HEK293 (cell line): Measurements from ENCODE around the gene SACS.
A peak's percentile ranks its signal among the peaks of the same experiment; 100 is the strongest.

Source experiments
- EGR2 ChIP-seq: fragments of 450-650 bp; formaldehyde crosslinking; IDR thresholded peaks from 2 replicates; pipeline ENCODE4 v1.5.1; 2016; ENCODE audit warnings: low read depth, missing biosample characterization, missing genetic modification characterization
- GLIS1 ChIP-seq: fragments of 450-650 bp; formaldehyde crosslinking; IDR thresholded peaks from 2 replicates; pipeline ENCODE4 v1.5.1; 2016; ENCODE audit warnings: missing biosample characterization, missing genetic modification characterization
- SETDB1 ChIP-seq: IDR thresholded peaks from one replicate; pipeline ENCODE4 v1.6.1; 2017; ENCODE audit warnings: mild to moderate bottlenecking, low read length, moderate library complexity, mixed read lengths; ENCODE audit not compliant: insufficient read length
- TRIM28 ChIP-seq: IDR thresholded peaks from 2 replicates; pipeline ENCODE4 v1.6.1; 2011; ENCODE audit warnings: low read length, control low read depth, borderline replicate concordance
- ZBTB48 ChIP-seq: fragments of 450-650 bp; formaldehyde crosslinking; IDR thresholded peaks from 2 replicates; pipeline ENCODE4 v1.5.1; 2016; ENCODE audit warnings: missing biosample characterization, missing genetic modification characterization
- ZNF114 ChIP-seq: fragments of 450-650 bp; formaldehyde crosslinking; IDR thresholded peaks from 2 replicates; pipeline ENCODE4 v1.5.0; 2017; ENCODE audit warnings: missing biosample characterization, missing genetic modification characterization
- ZNF146 ChIP-seq: fragments of 450-650 bp; formaldehyde crosslinking; IDR thresholded peaks from 2 replicates; pipeline ENCODE4 v1.5.1; 2016; ENCODE audit warnings: missing biosample characterization, missing genetic modification characterization
- ZNF19 ChIP-seq: fragments of 450-650 bp; formaldehyde crosslinking; IDR thresholded peaks from 2 replicates; pipeline ENCODE4; 2016; ENCODE audit warnings: missing biosample characterization, missing genetic modification characterization, low read depth
- ZNF211 ChIP-seq: fragments of 450-650 bp; formaldehyde crosslinking; IDR thresholded peaks from 2 replicates; pipeline ENCODE4 v1.5.1; 2016; ENCODE audit warnings: low read depth, missing biosample characterization, missing genetic modification characterization
- ZNF324 ChIP-seq: fragments of 450-650 bp; formaldehyde crosslinking; IDR thresholded peaks from 2 replicates; pipeline ENCODE4 v1.5.1; 2016; ENCODE audit warnings: missing biosample characterization, missing genetic modification characterization
- ZNF350 ChIP-seq: fragments of 450-650 bp; formaldehyde crosslinking; IDR thresholded peaks from 2 replicates; pipeline ENCODE4 v1.5.0; 2017; ENCODE audit warnings: missing biosample characterization, mild to moderate bottlenecking, missing genetic modification characterization
- ZNF394 ChIP-seq: fragments of 450-650 bp; formaldehyde crosslinking; IDR thresholded peaks from 2 replicates; pipeline ENCODE4 v1.5.1; 2016; ENCODE audit warnings: missing biosample characterization, missing genetic modification characterization, mild to moderate bottlenecking, moderate library complexity, borderline replicate concordance
- ZNF585B ChIP-seq: fragments of 450-650 bp; formaldehyde crosslinking; IDR thresholded peaks from 2 replicates; pipeline ENCODE4 v1.5.1; 2016; ENCODE audit warnings: missing biosample characterization, missing genetic modification characterization
- ZNF610 ChIP-seq: fragments of 450-650 bp; formaldehyde crosslinking; IDR thresholded peaks from 2 replicates; pipeline ENCODE4 v1.5.1; 2016; ENCODE audit warnings: missing biosample characterization, missing genetic modification characterization, borderline replicate concordance
- ZNF626 ChIP-seq: fragments of 450-650 bp; sonication (Bioruptor Pico); formaldehyde crosslinking; IDR thresholded peaks from 2 replicates; pipeline ENCODE4 v1.5.1; 2018; ENCODE audit warnings: missing biosample characterization, missing genetic modification characterization, inconsistent platforms
- ZNF629 ChIP-seq: fragments of 450-650 bp; formaldehyde crosslinking; IDR thresholded peaks from 2 replicates; pipeline ENCODE4 v1.5.1; 2017; ENCODE audit warnings: missing biosample characterization, missing genetic modification characterization
- ZNF654 ChIP-seq: fragments of 450-650 bp; formaldehyde crosslinking; IDR thresholded peaks from 2 replicates; pipeline ENCODE4 v1.5.1; 2016; ENCODE audit warnings: low read depth, missing biosample characterization, missing genetic modification characterization
- ZNF670 ChIP-seq: fragments of 450-650 bp; formaldehyde crosslinking; IDR thresholded peaks from 2 replicates; pipeline ENCODE4 v1.5.1; 2016; ENCODE audit warnings: missing biosample characterization, missing genetic modification characterization, low read depth
- ZNF830 ChIP-seq: fragments of 450-650 bp; IDR thresholded peaks from 2 replicates; pipeline ENCODE4 v1.5.0; 2018; ENCODE audit warnings: missing biosample characterization, missing genetic modification characterization, low read depth, mild to moderate bottlenecking, moderate library complexity
- TF ChIP-seq, protein P1 (sequence below): fragments of 450-650 bp; IDR thresholded peaks from 2 replicates; pipeline ENCODE4 v1.5.1; 2018; ENCODE audit warnings: missing biosample characterization, mild to moderate bottlenecking, missing genetic modification characterization
- TF ChIP-seq, protein P2 (sequence below): fragments of 450-650 bp; formaldehyde crosslinking; IDR thresholded peaks from 2 replicates; pipeline ENCODE4 v1.5.1; 2016; ENCODE audit warnings: missing biosample characterization, missing genetic modification characterization, borderline replicate concordance
- TF ChIP-seq, protein P3 (sequence below): fragments of 450-650 bp; formaldehyde crosslinking; conservative IDR thresholded peaks from 2 replicates; pipeline ENCODE4 v1.5.1; 2016; ENCODE audit warnings: low read depth, missing biosample characterization, missing genetic modification characterization
- TF ChIP-seq, protein P4 (sequence below): fragments of 450-650 bp; formaldehyde crosslinking; IDR thresholded peaks from 2 replicates; pipeline ENCODE4; 2016; ENCODE audit warnings: missing biosample characterization, missing genetic modification characterization
- TF ChIP-seq, protein P5 (sequence below): fragments of 450-650 bp; formaldehyde crosslinking; IDR thresholded peaks from 2 replicates; pipeline ENCODE4 v1.5.1; 2016; ENCODE audit warnings: missing biosample characterization, missing genetic modification characterization
- TF ChIP-seq, protein P6 (sequence below): fragments of 450-650 bp; formaldehyde crosslinking; IDR thresholded peaks from 2 replicates; pipeline ENCODE4 v1.5.1; 2016; ENCODE audit warnings: missing biosample characterization, missing genetic modification characterization

The SACS gene

DNA sequence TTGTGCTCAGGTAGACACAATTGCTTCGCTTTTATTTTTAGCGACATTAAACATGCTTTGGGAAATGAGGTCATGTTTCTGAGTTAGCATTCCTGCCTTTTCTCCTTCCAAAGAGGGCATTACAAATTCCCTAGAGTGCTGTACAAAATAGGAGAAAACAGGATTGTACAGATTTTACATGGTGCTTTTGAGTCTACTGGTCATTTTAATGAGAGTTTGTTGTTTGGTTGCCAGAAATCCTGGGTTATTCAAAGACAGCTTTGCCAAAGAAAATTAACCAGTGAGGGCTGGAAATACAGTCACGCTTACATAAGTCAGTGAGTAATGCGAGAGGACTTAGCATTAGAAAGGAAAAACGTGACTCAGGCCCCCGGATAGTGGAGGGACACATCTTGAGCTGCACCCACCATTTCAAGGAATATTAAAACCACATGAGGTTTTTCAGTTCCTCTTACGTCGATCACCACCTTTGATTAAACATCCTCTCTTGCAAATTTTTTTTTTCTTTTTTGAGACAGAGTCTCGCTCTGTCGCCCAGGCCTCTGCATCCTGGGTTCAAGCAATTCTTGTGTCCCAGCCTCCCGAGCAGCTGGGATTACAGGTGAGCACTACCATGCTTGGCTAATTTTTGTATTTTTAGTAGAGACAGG lies 55.4 kb downstream of the SACS start (continued):
- no peak for TF ChIP-seq ZNF211 (tag by site-specific recombination)
- no peak for TF ChIP-seq EGR2
- TF ChIP-seq ZNF830: no peak
- TF ChIP-seq, protein P1, sequence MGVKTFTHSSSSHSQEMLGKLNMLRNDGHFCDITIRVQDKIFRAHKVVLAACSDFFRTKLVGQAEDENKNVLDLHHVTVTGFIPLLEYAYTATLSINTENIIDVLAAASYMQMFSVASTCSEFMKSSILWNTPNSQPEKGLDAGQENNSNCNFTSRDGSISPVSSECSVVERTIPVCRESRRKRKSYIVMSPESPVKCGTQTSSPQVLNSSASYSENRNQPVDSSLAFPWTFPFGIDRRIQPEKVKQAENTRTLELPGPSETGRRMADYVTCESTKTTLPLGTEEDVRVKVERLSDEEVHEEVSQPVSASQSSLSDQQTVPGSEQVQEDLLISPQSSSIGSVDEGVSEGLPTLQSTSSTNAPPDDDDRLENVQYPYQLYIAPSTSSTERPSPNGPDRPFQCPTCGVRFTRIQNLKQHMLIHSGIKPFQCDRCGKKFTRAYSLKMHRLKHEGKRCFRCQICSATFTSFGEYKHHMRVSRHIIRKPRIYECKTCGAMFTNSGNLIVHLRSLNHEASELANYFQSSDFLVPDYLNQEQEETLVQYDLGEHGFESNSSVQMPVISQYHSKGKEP (tag by site-specific recombination): no peak
- TF ChIP-seq, protein P2, sequence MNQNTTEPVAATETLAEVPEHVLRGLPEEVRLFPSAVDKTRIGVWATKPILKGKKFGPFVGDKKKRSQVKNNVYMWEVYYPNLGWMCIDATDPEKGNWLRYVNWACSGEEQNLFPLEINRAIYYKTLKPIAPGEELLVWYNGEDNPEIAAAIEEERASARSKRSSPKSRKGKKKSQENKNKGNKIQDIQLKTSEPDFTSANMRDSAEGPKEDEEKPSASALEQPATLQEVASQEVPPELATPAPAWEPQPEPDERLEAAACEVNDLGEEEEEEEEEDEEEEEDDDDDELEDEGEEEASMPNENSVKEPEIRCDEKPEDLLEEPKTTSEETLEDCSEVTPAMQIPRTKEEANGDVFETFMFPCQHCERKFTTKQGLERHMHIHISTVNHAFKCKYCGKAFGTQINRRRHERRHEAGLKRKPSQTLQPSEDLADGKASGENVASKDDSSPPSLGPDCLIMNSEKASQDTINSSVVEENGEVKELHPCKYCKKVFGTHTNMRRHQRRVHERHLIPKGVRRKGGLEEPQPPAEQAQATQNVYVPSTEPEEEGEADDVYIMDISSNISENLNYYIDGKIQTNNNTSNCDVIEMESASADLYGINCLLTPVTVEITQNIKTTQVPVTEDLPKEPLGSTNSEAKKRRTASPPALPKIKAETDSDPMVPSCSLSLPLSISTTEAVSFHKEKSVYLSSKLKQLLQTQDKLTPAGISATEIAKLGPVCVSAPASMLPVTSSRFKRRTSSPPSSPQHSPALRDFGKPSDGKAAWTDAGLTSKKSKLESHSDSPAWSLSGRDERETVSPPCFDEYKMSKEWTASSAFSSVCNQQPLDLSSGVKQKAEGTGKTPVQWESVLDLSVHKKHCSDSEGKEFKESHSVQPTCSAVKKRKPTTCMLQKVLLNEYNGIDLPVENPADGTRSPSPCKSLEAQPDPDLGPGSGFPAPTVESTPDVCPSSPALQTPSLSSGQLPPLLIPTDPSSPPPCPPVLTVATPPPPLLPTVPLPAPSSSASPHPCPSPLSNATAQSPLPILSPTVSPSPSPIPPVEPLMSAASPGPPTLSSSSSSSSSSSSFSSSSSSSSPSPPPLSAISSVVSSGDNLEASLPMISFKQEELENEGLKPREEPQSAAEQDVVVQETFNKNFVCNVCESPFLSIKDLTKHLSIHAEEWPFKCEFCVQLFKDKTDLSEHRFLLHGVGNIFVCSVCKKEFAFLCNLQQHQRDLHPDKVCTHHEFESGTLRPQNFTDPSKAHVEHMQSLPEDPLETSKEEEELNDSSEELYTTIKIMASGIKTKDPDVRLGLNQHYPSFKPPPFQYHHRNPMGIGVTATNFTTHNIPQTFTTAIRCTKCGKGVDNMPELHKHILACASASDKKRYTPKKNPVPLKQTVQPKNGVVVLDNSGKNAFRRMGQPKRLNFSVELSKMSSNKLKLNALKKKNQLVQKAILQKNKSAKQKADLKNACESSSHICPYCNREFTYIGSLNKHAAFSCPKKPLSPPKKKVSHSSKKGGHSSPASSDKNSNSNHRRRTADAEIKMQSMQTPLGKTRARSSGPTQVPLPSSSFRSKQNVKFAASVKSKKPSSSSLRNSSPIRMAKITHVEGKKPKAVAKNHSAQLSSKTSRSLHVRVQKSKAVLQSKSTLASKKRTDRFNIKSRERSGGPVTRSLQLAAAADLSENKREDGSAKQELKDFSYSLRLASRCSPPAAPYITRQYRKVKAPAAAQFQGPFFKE (tag by site-specific recombination): no peak
- no peak for TF ChIP-seq ZNF670 (tag by site-specific recombination)
- TF ChIP-seq, protein P3, sequence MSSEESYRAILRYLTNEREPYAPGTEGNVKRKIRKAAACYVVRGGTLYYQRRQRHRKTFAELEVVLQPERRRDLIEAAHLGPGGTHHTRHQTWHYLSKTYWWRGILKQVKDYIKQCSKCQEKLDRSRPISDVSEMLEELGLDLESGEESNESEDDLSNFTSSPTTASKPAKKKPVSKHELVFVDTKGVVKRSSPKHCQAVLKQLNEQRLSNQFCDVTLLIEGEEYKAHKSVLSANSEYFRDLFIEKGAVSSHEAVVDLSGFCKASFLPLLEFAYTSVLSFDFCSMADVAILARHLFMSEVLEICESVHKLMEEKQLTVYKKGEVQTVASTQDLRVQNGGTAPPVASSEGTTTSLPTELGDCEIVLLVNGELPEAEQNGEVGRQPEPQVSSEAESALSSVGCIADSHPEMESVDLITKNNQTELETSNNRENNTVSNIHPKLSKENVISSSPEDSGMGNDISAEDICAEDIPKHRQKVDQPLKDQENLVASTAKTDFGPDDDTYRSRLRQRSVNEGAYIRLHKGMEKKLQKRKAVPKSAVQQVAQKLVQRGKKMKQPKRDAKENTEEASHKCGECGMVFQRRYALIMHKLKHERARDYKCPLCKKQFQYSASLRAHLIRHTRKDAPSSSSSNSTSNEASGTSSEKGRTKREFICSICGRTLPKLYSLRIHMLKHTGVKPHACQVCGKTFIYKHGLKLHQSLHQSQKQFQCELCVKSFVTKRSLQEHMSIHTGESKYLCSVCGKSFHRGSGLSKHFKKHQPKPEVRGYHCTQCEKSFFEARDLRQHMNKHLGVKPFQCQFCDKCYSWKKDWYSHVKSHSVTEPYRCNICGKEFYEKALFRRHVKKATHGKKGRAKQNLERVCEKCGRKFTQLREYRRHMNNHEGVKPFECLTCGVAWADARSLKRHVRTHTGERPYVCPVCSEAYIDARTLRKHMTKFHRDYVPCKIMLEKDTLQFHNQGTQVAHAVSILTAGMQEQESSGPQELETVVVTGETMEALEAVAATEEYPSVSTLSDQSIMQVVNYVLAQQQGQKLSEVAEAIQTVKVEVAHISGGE: no peak
- no peak for TF ChIP-seq ZNF350 (tag by site-specific recombination)
- no peak for TF ChIP-seq ZNF114 (tag by site-specific recombination)
- no peak for TF ChIP-seq ZNF626
- no peak for TF ChIP-seq TRIM28
- TF ChIP-seq, protein P4, sequence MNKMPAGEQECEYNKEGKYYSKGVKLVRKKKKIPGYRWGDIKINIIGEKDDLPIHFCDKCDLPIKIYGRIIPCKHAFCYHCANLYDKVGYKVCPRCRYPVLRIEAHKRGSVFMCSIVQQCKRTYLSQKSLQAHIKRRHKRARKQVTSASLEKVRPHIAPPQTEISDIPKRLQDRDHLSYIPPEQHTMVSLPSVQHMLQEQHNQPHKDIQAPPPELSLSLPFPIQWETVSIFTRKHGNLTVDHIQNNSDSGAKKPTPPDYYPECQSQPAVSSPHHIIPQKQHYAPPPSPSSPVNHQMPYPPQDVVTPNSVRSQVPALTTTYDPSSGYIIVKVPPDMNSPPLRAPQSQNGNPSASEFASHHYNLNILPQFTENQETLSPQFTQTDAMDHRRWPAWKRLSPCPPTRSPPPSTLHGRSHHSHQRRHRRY (tag by site-specific recombination): no peak
- peak; percentile 25; the same call in 1 of the 2 replicates for TF ChIP-seq ZNF394 (tag by site-specific recombination)
- TF ChIP-seq ZNF19 (tag by site-specific recombination): no peak
- peak; percentile 63; the same call in 1 of the 2 replicates for TF ChIP-seq ZNF629 (tag by site-specific recombination)
- TF ChIP-seq GLIS1 (tag by site-specific recombination): no peak
- TF ChIP-seq ZBTB48 (tag by site-specific recombination): no peak
- TF ChIP-seq, protein P5, sequence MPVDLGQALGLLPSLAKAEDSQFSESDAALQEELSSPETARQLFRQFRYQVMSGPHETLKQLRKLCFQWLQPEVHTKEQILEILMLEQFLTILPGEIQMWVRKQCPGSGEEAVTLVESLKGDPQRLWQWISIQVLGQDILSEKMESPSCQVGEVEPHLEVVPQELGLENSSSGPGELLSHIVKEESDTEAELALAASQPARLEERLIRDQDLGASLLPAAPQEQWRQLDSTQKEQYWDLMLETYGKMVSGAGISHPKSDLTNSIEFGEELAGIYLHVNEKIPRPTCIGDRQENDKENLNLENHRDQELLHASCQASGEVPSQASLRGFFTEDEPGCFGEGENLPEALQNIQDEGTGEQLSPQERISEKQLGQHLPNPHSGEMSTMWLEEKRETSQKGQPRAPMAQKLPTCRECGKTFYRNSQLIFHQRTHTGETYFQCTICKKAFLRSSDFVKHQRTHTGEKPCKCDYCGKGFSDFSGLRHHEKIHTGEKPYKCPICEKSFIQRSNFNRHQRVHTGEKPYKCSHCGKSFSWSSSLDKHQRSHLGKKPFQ (tag by site-specific recombination): no peak
- TF ChIP-seq ZNF146 (tag by site-specific recombination): no peak
- no peak for TF ChIP-seq ZNF585B (tag by site-specific recombination)
- TF ChIP-seq SETDB1: no peak
- TF ChIP-seq ZNF324 (tag by site-specific recombination): no peak
- TF ChIP-seq, protein P6, sequence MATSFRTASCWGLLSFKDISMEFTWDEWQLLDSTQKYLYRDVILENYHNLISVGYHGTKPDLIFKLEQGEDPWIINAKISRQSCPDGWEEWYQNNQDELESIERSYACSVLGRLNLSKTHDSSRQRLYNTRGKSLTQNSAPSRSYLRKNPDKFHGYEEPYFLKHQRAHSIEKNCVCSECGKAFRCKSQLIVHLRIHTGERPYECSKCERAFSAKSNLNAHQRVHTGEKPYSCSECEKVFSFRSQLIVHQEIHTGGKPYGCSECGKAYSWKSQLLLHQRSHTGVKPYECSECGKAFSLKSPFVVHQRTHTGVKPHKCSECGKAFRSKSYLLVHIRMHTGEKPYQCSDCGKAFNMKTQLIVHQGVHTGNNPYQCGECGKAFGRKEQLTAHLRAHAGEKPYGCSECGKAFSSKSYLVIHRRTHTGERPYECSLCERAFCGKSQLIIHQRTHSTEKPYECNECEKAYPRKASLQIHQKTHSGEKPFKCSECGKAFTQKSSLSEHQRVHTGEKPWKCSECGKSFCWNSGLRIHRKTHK (tag by site-specific recombination): no peak
- no peak for TF ChIP-seq ZNF610 (tag by site-specific recombination)
- TF ChIP-seq ZNF654 (tag by site-specific recombination): no peak
